ENCODE data around the gene TEX2.
"Not testable (repeated sequence)": the region's sequence is repeated elsewhere in the genome, so short reads cannot be mapped to it uniquely, and the experiment has no call there.

The TEX2 gene

DNA sequence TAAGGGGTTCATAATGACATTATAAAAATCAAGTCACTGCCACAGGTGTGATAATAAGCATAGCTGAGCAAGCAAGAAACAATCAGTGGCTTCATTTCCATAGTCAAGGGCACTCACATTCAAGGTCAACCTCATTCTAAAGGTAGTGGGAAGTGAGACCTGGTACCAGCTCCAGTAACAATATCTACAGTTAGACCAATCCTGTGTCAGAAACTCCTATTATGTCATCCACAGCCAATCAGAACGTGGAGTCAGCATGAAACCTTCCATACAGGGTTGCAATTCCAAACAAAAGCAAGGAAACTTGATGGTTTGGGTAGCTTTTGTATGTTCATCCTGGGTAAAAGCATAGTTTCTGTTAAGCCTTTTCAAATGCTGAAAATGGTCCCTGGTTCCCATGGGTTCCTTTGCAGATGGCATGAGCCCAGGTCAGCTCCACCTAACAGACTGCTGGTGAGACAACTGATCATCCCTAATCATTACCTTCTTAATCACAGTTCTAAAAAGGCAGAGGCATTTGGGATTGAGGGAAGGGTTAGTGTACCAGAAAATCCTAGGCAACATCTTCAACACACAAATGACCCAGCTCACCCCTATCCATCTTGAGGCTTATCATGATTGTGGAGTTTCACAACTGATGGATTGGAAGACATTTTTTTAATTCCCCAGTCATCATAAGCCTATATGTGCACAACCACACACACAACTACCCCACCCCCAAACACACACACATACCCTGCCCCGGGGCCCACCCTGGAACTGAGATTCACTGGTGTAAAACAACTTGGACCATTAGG lies 30.4 kb downstream of the TEX2 start:
- DNase-seq: no peak

DNA sequence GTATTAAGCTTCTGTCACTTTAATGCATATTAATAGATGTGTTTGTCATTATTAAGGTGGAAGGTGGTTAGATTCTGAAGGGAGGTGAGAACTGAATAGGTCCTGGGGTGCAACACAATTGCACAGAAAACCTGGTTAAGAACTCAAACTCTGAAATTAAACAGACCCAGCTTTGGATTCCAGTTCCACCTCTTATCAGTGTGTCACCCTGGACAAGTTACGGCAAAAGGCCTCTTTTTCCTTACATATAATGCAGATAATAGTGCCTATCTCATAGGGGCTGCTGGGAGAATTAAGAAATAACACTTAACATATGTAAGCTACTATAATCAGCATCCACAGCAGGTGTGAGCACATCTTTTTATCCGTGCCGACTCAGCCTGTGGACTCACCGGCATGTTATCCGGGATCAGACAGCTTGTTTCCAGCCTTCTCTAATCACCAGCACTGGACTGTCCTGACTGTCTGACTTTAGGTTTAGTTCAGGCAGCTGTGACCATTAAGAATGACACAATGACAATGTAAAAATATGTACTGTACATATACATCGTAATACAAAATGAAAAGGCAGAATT lies 31.4 kb downstream of the TEX2 start:
- DNase-seq: no peak

DNA sequence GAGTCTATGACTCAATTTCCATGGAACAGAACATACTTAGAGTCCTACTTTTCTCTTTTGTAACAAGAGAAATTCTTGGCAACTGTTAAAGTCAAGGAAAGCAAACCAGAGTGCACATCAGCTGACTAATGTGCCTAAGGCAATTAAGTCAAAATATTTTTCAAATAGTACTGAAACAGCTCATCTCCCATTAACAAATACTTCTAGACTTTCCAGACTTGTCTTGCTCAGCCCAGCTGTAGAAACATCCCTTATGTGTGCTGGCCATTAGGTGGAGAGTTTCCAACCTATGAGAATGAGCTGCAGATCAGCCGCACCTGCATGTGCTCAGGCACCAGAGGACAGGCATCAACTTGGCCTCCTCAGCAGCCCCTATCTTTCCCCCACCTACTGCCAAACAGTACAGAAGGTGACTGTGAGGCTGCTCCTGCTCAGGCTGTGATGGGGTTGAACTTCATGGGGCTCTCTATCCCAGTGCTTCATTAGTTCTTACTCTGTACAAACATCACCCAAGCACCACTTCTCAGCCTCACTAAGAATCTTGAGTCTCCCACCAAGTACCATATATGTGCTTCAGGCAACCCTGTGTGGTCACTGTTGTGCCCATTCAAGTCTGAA lies 32.2 kb downstream of the TEX2 start:
- DNase-seq: no peak

DNA sequence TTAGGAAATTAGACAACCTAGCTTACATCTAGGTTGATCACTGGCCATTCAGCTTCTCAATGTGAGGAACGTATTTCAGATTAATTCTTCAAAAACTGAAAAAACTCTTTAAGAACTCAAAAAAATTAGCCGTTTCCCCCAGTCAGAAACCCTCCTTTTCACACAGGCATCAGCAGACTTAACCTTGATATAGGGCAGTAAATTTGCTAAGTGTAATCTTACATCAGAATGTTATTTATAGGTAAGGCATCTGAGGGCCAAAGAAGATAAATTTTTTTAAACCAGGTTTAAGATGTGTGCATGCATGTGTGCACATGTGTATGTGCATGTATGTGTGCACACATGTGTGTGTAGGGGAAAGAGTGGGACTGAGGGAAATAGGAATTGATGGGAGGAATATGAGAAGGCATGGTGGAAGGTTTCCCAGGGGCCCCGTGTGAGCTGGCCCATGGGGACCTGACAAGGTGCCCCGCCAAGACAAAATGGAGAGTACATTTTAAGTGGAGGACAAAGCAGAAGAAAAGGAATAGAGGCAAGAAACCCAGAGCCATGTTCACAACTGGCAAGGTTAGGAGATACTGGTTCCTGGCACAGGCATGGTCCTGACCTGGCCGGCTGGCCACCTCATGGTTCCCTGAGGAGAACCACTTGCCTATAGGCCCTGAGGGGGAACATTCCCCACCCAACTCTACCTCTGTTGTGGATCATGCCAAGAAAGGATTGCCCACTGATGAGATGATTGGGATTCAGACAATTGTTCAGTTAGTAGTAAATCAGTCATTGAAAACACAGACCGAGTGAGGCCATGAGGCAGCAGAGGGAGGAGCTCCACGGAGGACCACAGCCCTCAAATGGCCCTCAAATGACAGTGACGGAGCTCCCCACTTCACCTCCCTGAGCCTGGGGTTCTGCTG lies 33.0 kb downstream of the TEX2 start:
- DNase-seq: no peak

DNA sequence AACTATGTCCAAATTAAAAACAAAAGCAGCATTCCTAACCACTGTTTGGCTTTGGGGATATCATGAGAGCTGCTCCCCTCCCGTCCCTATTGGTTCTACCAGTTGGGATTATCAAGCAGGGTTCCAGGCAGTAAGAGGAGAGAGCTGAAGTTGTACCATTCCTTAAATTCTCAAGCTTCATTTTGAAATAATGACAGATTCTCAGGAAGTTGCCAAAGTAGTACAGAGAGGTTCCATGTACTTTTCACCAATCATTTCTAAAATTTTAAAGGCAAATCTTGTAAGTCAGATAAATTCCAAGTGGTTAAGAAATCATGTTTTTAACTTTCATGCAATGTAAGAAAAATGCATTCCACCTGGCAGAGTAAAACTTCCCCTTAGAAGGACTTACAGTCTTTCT lies 36.9 kb downstream of the TEX2 start:
- DNase-seq: no peak

DNA sequence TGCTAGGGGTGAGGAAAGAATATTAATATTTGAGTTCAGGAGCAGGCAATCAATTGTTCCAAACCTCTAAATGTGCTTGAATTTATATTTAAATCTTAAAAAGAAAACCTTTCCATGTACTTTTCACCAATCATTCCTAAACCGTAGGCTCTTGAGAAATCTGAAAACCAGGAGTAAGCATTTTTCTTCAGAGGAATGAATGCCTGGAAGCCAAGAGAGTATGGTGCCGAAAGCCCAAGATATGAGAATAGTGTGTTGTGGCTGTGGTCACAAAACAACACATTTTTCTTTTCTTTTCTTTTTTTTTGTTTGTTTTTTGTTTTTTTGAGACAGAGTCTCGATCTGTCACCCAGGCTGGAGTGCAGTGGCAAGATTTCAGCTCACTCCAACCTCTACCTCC lies 37.6 kb downstream of the TEX2 start:
- DNase-seq: no peak

DNA sequence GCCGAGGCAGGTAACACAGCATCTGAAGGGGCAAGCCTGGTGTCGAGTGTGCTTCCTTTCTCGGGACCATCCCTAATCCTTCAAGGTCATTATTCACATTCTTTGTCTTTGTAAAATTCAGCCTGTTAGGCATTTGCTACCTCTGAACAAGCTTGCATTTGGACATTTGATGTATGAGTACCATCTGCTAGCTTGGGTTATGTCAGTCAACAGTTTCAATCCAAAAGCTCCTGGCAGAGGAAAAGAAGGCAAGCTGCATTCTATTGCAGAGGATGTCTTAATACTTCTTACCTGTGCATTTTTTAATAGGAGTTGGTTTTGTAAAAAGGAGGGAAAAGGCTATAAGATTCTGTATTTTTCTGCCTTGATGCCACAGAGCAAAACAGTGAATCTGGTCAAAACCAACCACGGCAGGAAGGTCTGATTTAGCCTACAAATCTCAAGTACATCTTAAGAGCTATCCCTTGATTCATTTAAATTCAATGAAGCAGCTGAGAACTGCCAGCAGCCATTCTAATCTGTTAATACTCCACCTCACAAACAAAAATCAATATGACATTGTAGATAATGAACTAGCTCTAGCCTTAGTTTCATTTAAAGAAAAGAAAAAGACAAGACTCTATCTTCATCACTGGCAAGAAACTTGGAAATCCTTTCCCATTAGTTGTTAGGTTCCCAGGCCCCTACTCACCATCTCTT lies 39.0 kb downstream of the TEX2 start:
- DNase-seq: no peak

DNA sequence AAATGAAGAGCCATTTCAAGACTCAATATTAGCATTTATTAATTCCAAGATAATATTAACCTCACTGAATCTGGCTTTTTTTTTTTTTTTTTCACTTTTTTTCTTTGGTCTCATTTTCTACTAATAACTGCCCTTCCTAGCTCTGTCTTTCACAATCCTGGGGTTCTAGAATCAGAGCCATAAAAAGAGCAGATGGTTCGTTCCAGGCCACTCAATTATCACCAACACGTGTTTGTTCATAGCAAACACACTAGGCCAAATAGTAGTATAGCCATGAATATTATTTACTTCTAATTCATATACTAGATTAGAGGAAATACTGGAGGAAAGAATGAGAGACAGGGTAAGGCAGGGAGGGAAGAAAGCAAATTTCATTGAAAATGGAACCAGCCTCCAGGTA lies 39.8 kb downstream of the TEX2 start:
- DNase-seq: no peak

DNA sequence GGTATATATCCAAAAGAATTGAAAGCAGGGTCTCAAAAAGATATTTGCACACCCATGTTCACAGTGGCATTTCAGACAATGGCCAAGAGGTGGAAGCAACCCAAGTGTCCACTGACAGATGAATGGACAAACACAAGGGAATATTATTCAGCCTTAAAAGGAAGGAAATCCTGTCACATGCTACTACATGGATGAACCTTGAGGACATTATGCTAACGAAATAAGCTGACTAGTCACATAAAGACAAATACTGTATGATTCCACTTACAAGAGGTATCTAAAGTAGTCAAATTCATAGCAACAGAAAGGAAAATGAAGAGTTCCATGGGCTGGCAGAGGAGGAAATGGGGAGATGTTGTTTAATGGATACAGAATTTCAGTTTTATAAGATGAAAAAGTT lies 41.4 kb downstream of the TEX2 start:
- no peak for DNase-seq

DNA sequence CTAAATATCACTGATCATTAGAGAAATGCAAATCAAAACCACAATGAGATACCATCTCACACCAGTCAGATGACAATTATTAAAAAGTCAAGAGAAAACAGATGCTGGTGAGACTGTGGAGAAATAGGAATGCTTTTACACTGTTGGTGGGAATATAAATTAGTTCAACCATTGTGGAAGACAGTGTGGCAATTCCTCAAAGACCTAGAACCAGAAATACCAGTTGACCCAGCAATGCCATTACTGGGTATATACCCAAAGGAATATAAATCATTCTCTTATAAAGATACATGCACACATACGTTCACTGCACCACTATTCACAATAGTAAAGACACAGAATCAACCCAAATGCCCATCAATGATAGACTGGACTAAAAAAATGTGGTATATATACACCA lies 42.5 kb downstream of the TEX2 start:
- DNase-seq: not testable (repeated sequence)

DNA sequence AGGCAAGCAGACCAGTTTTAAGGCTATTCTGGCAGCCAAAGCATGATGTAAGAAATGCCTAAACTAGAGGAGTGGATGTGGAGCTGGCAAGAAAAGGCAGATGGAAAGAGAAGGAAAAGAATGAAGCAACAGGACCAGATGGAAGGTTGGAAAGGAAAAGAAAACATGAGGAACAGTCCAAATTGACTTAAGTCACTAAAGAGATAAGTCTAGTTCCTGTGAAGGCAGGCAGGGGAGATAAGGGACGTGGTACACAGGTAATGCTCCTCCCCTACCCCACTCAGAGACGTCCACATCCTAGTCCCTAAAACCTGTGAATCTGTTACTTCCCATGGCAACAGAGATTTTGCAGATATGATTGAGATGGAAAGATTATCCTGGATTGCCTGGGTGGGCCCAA lies 43.5 kb downstream of the TEX2 start:
- DNase-seq: no peak

DNA sequence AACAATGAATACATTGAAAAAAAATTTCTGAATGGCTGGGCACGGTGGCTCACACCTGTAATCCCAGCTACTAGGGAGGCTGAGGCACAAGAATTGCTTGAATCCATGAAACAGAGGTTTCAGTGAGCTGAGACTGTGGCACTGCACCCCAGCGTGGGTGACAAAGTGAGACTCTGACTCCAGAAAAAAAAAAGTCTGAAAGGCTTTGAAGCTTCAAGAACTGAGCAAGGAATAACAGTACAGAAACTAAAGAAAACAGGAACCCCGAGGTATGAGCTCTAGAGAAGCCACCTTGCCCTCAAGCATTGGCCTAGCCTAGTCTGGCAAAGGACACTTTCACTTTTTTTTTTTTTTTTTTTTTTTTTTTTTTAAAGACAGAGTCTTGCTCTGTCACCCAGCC lies 45.0 kb downstream of the TEX2 start:
- no peak for DNase-seq

DNA sequence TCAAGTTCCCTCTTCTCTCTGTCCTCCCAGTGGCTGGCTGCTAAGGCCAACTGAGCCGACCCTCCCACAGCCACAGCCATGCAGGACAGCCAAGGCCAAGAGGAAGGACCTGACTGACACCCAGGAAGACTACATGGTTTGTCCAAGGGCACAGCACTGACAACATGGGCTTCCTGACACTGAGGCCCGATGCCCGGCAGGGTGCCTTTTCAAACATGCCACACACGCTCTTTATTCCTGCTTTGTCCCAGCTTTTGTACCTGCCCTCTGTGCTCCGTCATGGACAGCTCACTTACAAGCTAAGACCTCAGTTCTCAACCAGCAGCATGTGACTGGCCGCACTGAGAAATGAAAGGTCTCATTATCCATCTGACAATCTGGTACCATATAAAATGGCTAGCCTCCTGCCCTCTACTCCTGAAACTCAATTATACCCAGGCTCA lies 45.8 kb downstream of the TEX2 start:
- DNase-seq: no peak

DNA sequence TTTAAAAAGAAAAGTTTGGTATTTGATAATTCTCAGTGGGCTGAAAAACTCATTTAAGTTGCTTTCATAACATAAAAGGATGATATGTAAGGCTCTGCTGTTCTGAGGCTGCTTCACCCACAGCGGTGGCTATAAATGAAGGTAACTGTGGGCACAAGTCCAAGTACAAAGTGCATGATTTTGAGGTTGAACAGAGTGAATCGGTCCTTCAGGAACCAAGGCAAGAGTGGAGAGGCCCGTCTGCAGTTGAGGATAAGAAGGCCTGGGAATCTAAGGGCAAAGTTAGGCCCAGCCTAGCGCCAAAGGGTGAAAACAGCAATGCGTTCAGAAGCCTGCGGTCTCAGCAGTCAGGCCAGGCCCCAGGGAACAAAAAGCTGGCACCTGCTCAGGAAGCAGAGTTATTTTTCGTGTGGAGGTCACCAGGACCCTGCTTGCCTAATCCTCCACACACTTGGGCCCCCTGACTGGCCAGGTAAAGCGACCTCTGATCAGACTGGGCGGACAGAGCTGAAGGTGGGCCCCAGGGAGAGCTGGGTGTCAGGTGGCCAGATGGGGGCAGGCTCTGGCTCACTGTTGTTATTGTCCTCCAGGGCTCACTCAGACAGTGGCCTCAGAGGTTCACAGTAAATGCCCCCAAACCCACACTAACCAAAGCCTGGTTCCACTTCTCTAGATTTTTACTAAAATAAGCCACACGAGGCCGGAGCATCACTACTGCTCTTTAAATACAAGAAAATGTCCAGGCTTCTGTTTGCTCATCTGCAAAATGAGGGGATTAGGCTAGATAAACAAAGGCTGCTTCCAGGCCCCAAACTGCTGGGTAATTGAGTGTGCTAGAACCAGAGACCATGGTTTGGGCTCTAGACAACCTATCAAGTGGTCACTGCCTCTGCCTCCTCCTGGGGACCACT lies 46.5 kb downstream of the TEX2 start:
- DNase-seq: no peak

DNA sequence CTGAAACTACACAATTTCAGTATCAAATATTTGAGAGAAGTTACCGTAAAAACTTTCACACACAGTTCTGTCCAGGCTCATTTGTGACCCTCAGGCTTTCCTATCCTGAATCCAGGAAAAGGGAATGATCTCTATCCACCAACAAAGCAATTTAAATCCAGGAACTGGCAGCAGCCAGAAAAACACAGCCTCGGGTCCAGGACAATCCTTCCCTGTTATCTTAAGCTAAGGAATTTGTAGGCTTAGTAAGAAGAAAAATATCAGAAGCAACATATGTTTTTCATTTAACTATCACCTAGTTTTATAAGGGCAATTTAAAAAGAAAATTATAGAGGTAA lies 47.1 kb downstream of the TEX2 start:
- DNase-seq: no peak

DNA sequence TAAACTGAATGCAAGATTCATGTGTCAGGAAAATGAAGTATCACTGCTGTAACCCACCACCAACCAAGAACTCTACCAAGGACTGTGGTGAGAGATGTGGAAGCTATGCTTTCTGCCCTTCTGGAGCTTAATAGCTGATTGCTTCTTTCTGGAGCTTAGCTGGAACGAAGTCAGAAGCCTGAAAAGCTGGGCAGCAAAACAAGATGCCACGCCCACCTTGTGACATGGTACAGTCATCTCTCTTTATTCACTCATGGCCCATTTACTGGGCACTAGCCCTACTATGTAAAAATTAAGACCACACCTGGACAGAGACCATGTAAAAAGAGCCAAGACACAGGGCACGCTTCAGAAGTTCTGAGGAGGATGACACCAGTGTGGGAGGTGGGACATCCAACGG lies 48.1 kb downstream of the TEX2 start:
- DNase-seq: no peak

DNA sequence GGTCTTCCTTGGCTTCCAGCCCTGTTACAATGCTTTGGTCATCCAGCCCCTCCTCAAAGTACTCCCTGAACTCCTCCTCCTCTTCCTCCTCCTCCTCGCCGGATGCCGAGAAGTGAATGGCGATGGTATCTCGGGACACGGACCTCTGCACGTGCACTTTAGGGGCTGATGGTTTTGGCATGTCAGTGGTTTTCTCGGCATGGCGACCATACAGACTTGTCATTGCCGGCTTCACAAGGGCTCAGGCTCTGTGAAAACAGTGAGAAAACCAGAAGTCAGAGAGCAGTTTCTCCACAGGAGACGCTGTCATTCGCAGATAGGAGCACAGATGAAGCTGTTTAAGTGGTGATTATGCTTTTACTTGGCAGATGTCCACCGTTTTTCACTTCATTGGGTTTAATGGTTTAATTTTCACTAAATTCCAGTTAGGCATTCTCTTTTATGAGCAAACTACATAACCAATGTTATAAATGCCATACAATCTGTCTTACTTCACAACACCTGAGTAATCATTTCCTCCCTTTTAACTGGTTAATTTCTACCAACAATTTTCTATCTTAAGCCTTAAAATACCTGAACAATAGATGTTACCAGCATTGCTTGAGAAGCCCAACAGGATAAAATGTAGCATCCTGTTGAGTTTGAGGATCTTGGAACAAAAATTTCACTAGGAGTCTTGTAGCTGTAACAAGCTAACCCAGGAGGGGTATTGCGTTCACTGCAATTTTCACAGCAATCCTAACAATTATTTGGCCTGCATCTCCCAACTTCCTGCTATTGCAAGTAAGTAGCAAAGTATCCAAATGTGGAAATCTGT lies 48.9 kb downstream of the TEX2 start:
- no peak for DNase-seq

DNA sequence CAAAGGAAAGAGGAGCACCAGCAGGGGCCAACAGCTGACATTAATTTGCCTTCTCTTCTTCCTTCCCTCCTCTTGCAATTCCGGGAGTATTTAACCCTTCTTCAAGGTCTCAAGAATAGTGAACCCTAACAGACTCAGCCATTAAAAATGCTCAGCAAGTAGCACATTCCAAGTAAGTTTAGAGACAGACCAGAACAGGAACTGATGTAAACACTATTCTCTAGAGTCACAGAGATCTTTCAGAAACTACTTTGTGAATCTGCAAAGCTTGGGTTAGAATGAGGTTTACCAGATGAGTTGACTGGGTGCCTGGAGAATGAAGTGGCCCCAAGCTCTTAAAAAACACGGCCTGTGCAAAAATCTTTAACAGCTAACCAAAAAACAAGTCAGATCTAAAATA lies 50.9 kb downstream of the TEX2 start:
- no peak for DNase-seq

DNA sequence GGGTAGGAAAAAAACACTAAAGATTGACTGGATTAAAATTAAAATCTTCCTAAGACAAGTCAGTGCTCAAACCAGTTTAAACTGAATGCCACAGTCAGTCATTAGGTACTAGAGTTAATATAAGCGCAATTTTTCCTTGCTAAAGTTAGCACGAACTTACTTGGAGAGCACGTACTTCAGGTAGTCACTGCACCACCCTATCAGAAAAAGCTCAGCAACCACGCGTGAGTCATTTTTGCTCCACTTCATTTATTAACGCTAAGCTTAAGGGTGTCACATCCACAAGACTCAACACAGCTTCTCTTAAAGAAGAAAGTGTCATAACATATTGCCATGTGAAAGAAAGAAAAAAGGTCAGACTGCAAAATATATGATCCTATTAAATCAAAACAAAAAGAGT lies 53.1 kb downstream of the TEX2 start:
- no peak for DNase-seq

DNA sequence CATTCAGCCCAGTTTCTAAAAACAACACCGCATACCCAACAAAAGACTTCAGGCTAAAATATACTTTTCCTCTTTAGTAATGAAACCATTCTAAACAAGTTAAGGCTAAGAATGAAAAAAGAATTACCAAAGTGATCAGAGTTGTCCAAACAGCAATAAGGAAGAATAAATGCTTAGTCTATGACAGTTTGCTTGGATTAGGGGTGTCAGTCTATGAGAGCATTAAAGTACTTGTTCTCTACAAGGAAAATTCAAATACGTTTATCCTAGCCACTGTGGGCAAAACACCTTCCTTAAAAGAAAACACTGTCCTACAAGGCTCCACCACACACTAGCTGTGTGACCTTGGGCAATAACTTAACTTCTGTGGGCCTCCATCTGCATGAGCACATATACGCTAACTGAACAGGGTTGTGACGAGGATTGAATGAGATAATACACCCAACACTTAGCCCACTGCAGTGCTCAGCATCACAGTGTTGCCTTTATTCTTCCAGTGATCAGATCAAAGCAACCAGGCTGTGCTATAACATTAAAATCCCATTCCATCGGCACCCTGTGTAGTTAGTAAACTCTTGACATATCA lies 53.6 kb downstream of the TEX2 start:
- DNase-seq: no peak

Measured in GOT3 (cell line).